COLO668 (cell line): Measurements from ENCODE around the gene SEMA7A.
"Not testable (repeated sequence)": the region's sequence is repeated elsewhere in the genome, so short reads cannot be mapped to it uniquely, and the experiment has no call there.

Source experiments
- DNase-seq: peaks from one replicate; lab custom pipeline; 2025; ENCODE audit not compliant: unreplicated experiment; lab: John Stamatoyannopoulos, UW

Gene SEMA7A

GRCh38 chr15:74376226-74376625 lies 57.5 kb downstream of the SEMA7A start:
- DNase-seq = no peak

DNA sequence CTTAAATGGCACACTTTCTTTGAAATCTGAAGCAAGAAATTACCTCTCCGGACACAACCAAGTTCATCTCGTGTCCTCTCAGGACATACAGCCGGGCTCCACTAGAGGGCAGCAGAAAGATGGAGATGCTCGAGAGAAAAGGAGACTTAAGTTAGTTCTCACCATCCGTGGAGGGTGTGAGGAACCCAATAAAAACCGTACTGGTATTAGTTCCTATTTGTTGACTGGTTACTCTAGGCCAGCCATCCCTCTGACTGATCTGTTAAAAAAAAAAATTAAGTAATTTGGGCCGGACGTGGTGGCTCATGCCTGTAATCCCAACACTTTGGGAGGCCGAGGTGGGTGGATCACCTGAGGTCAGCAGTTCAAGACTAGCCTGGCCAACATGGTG lies 58.5 kb downstream of the SEMA7A start:
- peak; percentile 71 for DNase-seq

DNA sequence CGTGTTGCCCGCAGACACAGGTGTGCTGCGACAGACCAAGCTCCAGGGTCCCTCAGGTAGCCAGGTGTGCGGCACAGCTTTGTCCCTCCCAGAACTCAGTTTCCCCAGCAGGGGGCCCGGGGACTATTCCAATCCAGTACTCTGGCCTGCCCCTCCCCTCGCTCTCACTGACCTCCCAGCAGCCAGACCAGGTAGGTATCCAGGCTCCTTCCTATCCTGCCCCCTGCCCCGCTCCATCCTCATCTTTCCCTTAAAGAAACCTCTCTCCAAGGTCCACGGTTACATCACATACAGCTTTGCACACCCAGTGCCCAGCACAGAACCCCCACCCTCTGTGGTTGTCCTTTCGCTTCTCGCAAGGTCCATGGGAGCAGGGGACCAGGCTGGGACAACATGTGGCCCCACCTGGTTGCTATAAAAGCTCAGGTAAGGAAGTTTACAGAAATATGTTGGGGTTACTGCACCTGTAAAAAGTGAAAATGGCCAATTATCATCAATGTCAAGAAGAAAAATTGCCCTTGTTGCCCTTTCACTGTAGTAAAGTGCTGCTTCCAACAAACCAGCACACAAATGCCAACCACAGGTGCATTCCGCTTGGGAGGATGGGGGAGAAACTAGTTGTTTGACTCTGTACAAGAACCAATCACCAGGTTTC lies 59.0 kb downstream of the SEMA7A start:
- no peak for DNase-seq

DNA sequence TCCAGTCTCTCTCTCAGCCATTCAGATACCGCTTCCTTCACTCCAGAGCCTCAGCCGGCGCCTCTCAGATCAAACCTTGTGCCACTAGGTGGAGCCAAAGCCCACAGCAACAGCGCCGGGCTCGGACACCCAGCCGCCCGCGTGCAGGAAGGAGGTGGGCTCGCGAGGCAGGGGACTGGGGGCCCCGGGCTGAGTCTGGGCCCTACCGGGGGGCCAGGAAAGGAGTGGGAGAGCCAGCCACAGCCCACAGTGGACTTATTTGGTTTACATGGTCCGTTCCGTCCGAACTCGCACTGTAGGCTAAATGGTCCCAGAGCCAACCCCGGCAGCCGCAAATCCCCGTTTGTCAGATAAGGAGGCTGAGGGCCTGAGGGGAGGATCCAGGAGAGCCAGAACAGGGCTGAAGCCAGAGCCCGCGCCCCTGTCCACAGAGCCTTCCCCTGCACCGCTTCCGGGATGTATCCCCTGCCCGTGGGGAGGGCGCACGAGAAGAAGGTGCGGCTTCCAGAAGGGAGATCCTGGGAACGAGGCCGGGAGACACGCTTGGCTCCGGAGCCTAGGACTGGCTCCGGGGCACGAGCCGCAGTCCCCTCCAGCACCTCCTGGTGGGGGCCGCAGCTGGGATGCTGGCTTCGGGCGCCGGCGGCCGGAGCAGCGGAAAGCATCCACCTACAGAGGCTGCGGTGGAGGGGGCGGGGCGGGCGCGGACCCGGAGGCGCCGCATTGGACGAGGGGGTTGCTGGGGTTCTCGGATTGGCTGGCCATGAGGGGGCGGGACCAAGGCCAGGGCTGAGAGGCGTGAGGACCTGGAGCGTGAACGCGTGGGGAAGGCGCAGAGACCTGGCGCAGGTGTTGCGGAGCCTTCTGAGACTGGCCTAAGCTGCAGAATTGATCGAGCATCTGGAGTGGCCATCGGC lies 59.8 kb downstream of the SEMA7A start:
- DNase-seq = peak; percentile 94

- DNase-seq = no peak
Observed at GRCh38 chr15:74373056-74373650, 60.6 kb downstream of the SEMA7A start.

- no peak for DNase-seq
Observed at GRCh38 chr15:74370471-74370870, 63.3 kb downstream of the SEMA7A start.

DNA sequence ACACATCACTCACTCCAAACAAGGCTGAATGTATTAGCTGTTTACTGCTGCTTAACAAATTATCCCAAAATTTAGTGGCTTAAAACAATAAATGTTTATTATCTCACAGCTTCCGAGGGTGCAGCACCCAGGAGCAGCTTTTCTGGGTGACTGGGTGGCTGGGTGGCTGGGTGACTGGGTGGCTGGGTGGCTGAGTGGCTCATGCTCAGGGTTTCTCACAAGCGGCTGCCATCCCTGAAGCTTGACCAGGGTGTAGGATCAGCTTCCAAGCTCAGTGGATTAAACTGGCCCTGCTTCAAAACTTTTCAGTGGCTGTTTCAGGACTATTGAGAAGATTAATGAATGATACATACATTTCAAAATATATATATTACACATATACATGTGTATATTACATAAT lies 64.0 kb downstream of the SEMA7A start:
- DNase-seq = no peak

DNA sequence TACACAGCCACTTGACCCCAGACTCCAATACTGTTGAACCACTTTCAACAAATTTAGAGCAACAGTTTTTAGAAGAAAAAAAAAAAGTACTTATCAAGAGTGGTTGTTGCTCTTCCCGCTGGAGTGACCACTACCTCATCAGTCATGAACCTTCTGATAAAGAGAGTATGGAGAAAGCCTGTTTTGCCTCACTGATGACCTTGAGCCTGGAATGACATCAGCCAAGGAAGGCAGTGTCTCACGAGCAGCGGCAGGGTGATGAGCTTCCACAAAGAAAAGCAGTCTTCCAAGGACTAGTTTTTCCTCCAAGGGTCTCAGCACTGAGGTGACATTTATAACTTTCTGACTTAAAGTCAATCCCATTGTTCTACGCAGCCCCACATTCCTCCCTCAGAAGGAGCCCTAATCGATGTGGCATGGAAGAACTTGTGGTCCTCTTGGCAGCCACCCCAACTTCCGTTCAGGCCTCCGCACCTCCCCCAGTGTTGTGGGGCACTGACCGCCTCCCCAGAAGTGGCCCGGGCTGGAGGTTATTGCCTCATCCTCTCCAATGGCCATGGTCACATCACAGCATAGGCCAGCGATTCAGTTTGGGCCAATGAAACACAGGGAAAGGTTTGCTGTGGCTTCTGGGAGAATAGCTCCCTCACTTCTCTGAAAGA lies 64.5 kb downstream of the SEMA7A start:
- no peak for DNase-seq

GRCh38 chr15:74368121-74368520 lies 65.6 kb downstream of the SEMA7A start:
- no peak for DNase-seq

DNA sequence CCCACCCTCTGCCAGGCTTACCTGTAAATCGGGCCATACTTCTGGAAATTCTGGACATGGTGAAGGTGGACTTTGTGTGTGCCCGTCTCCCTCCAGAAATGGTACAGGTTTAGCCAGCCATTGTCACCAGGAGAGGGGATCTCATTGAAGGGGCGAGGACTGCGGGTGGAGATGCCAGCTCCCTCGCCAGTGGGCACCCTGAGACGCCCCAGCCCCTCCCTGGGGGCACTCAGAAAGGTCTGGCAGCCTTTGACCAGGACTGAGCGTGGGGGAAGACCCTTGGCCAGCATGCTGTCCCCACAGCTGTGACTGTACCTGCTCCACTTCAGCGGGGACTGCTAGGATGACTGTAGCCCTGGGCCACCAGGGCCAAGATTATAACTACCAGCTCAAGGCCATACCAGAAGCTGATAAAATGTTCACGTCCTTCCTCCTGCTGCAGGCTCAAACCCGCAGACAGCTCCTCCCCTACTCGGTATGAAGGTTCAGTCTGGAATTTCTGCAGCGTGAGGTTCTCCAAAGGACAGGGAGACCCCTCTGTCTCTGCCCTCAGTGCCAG lies 66.4 kb downstream of the SEMA7A start, which contains the start of gene CYP11A1:
Gene CYP11A1, minus strand, starts transcription at position 351 of the 559 bp plus-strand sequence. Its CDS starts 61 bp downstream, at position 290.
- DNase-seq = no peak

DNA sequence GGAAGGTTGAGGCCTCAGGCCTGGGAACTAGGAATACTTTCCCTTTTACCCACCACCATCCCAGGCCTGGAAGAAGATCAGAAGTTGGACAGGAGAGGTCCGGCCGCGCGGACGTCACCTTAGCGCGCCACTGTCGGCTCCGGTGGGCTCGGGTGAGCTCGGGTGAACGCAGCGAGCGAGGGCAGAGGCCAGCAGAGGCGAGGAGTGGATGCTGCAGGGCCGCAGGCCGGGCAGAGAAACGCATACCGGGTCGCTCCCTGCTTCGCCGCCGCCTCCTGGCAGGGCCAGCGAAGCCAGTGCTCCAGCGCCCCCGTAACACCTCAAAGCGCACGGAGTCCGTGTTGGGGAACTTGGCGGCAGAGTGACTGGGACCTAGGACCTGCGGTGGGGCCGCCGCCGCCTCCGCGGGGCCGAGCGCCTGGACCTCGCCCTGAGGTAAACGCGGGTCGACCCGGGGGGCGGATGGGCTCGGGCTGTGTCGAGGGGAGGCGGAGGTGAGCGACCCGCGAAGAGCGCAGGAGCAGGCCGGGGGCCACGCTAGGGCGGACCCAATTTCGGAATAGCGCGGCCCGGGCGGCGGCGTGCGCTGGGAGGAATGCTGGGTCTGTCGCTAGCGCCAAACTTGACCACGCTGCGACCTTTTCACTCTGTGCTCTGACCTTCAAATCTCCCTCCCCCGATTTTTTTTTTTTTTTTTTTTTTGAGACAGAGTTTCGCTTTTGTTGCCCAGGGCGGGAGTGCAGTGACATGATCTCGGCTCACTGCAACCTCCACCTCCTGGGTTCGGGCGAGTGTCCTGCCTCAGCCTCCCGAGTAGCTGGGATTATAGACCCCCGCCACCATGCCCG lies 67.9 kb downstream of the SEMA7A start:
- peak; percentile 23 for DNase-seq

GRCh38 chr15:74364936-74365597 lies 68.7 kb downstream of the SEMA7A start:
- DNase-seq = no peak

GRCh38 chr15:74362482-74362881 lies 71.3 kb downstream of the SEMA7A start:
- no peak for DNase-seq

DNA sequence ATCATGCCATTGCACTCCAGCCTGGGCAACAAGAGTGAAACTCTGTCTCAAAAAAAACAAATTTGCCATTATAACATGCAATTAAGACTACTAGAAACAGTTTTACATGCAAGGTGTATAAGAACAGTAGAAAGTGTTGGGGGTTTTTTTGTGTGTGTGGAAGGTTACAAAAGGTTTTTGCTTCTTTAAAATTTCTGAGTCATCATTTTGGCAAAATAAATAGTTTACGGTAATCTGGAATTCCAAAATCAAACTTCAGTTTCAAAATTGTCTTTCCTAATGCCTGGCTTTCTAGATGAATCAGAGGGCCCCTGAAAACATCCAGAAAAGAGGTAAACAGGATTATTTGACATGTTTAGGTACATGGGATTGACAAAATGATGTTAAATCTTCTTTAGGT lies 72.9 kb downstream of the SEMA7A start:
- not testable (repeated sequence) for DNase-seq

- not testable (repeated sequence) for DNase-seq
Observed at GRCh38 chr15:74359376-74359775, 74.4 kb downstream of the SEMA7A start.
